GM20431 (cell line): ENCODE results near the gene NPLOC4.

Source experiments
- in situ Hi-C: fragments of 300-500 bp; cut with MseI, MboI; formaldehyde crosslinking; loops from one replicate; pipeline ENCODE4 v1.15.0; 2020; ENCODE audit warnings: low sequenced_read_pairs; ENCODE audit not compliant: unreplicated experiment

NPLOC4 gene

DNA sequence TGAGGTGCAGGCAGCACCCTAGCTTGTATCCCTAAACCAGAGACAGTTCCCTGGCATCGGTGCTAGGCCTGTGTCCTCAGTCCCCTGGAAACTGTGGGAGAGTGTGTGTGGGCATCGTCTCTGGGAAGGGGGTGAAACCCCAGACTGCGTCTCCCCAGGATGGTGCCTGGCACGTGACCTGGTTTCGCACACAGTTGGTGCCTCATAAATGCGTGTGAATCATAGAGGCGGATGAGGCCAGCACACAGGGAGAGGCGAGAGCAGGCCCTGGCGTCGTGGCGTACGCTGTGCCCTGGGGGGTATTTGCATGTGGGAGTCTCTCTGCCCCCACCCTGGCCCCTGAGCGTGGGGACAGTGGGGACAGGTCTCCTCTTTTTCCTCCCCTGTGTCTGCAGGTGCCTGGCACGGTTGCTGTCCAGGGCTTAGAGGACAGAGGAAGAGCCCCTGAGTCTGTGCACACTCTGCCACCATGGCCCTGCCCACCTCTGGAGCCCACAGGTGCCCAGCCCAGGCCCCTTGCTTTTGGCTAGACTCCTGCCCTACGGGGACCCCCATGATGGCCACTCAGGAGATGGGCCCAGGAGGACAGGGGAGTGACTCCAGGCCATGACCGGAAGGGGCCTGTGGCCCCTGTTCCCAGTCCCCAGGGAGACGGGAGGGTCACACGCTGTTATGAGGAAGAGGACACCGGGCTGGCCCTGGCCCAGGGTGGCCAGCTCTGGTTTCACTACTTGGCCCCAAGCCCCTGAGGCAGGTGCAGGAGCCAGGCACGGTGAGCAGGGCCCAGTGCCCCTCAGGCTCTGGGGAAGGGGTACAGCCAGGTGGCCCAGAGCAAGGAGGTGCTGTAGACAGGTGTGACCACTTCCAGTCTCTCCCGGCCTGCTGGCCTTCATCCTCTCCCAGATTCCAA, 110.0 kb downstream of the NPLOC4 start:
- in situ Hi-C loops: no loop called here

DNA sequence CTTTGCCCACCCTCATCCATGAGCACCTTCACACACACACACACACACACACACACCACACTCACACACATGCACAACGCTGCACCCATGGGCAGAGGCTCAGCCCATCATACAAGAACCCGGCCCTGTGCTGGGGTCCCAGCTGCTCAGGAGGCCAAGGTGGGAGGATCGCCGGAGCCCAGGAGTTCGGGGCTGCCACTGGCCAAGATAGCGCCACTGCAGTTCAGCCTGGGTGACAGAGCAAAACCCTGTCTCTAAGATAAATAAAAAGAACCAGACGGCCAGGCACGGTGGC, 112.1 kb downstream of the NPLOC4 start:
- in situ Hi-C loops: no loop called here

DNA sequence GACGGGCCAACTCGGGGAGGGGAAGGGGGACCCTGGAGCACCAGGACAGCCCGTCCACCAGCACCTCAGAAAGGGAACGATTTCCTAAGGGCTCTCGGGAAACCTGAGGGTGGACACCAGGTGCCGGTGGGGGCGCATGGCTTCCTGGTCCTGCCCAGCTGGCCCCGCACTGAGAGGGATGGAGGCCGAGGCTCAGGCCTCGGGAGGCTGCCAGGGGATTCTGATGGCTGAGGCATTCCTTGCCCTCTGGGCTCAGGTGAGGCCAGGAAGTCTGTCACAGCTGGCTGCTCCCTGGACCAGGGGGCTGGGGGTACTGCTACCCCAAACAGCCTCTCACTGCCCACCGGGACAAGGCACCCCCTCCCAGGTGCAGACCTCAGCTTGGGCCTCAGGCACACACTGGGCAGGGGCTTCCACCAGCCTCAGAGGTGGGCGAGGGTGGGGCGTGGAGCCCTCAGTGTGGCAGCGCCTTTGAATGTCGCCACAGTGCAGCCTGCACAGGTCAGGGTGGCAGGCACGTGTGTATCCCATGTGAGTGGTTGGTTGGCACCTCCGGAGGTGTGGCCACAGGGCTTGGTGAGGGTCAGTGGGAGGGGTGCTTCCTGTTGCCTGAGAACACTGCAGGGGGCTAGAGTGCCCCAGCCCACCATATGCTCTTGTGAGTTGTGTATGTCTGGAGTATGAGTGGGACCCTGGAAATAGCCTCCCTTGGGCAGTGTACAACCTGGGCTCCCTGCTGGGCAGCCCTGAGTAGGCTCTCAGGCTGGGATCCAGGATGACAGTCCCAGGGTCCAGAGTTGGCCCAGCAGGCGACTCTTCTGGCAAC, 112.7 kb downstream of the NPLOC4 start:
- in situ Hi-C loops: no loop called here

DNA sequence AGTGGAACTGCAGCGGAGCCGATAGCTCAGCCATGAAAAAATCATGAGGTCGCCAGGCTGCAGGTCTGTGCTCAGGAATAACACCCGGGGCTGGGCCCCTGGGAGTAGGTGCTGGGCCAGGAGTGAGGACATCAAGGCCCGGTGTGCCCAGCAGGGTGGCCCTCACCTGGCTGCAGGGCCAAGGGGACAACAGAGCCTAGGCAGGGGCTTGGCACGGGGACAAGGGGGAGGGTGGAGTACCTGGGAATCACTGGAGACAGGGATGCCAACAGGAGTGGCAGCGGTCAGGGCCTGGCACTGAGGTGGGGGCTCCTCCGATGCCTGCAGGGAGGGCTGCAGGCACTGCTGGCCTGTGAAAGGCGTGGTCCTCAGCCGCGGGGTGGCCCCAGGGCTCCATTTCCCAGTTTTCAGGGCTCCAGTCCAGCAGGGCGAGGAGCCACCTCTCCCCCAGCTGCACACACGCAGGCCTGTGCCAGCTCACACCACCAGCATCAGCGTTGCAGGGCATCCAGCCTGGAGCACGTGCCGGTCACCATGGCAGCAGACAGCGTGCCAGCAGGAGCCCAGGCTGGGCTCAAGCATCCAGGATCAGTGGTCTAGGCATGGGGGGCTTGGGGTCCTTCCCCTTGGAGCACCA, 113.4 kb downstream of the NPLOC4 start:
- in situ Hi-C loops: no loop called here

DNA sequence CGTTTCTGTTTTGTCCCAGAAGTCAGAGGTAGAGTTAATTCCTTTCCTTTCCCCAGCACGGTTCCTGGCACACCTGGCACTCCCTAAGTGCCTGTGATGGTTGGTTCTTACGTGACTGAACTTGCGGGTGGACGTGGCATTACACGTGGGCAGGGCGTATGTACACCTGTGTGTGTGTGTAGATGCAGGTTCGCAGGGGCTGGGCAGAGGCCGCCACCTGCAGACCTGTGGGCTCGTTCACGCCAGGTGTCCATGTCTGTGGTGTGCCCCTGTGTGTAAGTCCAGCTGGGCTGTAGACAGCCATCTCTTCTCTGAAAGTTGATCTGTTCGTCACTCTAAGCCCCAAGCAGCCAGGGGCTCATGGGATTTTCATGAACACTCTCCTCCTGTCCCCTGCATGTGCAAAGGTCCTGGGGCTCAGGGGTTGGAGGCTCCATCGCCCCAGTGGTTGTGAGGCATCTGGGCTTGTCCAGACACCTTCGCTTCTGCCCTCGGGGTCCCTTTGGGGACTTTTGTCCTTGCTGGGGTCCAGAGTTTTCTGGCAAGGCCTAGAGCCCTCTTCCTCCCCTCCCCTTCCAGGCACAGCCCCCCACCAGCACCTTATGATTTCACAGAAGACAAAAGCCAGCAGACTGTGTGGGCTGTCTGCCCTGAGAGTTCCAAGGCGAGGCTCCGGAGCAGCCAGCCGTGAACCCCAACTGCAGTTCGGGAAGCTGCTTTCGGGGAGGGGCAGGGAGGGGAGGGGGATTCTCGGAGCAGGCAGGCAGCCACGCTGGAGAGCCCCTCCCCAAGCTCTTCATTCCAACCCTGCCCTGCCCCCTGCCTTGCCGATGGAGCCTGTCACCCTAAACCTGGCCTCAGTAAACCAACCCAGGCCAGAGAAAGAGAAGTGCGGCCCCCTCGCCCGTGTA, 114.2 kb downstream of the NPLOC4 start:
- in situ Hi-C loops: no loop called here

DNA sequence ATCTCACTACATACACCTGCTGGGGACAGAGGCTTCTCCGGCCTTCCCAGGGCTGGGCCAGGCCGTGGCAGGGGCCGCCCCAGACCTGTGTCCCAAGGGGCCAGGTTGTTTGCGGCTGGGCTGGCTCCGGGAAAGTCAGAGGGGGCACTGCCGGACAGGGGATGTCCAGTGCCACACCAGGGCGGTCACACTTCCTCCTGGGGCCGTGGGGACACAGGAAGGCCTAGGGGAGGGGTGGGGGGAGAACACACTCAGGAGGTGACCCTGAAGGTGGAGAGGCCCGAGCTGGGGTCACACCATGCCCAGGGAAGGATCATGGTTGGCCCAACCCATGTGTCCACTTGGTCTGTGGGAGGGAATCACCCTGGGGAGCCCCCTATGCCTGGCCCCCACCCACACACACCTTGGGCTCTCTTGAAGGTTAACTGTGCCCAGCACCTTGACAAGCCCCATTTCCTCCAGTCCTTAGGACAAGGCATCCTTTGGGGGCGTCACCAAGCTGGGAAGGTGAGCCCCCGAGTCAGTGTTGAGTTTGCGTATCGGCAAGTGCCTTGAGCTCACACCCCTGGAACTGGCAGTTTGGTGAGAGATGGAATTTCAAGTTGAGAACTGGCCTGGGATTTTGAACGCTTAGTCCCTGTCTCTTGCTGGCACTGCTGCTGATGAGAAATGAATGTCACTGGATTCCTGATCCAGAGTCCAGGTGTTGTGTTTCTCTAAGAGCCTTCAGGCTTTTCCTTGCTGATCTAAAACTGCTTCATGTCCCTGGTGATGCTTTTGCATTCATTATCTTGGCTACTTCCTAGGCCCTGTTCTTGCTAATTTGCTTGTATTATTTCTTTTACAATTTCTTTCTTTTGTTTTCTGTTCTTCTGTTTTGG, 116.7 kb downstream of the NPLOC4 start:
- in situ Hi-C loops: no loop called here

DNA sequence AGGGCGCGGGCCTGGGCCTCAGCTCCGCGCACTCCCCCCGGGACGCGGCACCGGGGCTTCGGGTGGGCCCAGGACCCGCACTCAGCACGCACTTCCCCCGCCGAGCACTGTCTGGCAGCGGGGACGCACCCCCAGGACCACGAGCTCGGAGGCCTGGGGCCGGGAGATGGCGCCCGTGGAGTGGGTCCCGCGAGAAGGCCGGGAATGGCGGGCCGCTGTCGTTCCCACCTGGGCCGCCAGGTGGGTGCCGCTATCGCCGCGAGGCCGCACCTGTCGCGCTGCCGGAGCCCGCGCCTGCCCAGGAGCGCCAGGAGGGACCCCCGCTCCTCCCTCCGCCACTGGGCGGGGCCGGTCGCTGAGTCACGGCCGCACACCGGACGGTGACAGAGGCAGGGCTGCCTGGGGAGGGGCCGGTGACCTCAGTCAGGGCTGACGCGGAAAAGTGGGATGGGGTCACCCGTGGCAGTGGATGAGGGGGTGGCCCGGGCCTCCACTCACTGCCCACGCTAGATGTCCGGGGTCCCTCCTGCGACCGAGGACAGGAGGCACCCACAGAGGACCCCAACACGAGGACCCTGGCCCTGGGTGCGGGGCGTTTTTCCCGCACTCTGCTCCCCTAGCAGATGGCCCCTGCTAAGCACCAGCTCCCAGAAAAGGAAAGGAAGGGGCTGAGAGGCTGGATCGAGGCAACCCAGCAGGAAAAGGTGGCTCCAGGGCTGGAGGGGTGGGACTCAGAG, 117.5 kb downstream of the NPLOC4 start:
- in situ Hi-C loops: no loop called here

DNA sequence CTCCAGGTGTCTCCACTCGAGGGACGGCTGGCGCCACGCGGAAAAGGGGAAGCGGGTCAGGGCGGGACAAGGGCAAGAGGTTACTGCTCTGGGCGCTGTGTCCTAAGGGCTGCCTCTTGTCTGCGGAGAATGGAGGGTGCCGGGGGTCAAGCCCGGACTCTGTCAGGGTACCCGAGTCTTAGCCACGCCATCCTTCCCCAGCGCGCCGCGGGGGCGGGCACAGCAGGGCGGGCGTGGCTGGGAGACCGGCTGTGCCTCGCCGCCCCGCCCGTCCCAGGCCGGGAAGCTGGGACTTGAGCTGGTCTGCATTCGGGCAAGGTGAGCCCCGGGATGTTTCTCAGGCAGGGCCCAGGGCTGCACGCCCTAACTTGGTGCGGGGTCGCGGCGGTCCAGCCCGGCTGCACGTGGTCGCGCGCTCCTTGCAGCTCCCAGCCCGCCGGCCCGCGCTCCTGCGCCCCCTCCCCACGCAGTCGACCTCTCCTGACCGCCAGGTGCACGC, 118.1 kb downstream of the NPLOC4 start:
- in situ Hi-C loops: no loop called here

DNA sequence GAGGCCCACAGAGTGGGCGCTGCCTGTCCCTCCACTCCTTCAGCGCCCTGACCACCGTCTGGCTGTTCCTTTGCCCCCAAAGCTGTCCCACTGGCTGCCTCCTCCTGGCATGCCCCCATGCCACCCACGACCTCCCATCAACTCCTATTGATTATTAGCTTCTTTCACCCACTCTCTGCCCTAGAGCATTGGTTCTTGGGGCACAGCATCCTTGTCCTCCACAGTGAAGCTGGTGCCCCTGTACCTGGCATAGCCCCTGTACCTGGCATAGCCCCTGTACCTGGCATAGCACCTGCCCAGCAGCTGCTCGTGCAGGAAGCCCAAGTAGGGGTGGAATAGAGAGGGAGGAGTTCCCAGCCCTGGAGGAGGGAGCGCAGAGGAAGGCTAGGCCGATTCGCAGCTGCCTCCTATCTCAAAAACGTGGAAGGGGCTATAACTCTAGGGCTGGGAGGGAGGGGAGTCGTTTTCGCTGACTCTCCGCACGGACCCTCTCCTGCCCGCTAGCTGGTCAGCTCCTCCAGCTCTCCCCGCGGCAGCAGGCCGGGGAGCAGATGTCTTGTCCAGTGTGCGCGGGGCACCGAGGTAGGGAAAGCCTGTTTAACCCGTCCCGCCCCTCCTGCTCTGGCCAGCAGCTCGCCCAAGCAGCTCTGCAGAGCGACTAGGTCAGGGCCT, 118.7 kb downstream of the NPLOC4 start:
- in situ Hi-C loops: no loop called here

DNA sequence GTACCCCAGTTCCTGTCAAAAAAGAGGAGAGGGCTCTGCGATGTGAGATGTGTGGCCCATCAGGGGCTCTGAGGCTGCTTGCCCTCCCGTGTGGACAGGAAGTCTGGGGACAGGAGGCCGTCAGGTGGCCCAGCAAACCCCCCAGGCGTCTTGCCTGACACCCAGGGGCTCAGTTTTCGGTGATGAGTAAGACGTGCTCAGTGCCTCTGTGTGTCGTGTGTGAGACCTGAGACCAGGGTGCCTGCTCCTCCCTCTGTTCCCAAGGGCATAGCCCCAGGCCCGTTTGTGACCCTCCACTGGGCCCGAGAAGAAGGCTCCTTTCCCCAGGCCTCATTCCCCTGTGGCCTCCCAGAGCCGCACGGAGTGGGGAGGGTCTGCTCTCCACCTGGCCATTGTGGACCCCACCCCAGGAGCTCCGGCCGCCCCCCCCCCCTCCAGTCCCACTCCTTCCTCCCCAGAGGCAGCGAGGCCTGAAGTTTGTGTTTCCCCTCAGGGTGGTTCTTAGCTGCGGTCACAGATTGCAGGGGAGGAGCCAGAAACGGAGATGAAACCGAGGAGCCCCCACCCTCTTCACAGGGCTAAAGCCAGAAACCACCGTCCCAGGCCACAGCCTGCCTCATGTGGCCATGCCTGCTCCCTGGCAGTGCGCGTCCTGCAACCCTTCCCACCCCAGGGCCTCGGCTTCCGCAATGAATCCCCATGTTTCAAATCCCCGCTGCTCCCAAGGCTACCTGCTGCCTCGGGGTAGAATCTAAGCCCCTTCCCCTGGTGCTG, 119.4 kb downstream of the NPLOC4 start:
- in situ Hi-C loops: no loop called here

DNA sequence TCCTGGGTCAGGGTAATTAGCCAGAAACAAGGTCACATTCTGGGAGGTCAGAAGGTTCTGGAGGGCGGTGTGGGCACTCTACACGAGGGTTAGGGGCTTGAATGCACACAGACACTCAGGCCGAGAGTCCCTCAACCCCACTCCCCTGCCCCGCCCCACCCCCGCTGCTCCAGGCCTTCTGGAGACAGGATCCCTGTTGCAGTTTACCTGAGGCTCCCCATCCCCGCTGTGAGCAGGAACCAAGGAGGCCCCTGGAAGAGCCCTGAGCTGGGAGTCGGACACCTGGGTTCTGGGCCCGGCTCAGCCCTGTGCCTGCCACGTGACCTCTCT, 119.9 kb downstream of the NPLOC4 start:
- in situ Hi-C loops: no loop called here

DNA sequence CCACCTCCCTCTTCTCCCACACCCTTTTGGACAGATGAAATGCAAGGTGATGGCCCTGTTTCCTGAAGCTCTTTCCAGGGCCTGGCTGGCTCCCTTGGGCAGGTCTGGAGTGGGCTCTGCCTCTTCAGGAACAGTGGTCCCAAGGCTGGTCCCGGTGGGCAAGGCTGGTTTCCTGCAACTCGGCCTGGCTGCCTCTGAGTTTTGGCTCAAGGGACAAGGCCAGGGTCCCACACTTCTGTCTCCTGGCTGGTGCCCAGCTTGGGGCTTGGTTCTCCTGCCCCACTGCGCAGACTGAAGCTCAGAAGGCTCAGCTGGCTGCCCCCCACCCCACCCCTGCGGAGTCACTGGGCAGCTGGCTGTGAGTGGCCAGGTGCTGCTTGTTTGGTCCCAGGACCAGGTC, 120.5 kb downstream of the NPLOC4 start:
- in situ Hi-C loops: no loop called here

DNA sequence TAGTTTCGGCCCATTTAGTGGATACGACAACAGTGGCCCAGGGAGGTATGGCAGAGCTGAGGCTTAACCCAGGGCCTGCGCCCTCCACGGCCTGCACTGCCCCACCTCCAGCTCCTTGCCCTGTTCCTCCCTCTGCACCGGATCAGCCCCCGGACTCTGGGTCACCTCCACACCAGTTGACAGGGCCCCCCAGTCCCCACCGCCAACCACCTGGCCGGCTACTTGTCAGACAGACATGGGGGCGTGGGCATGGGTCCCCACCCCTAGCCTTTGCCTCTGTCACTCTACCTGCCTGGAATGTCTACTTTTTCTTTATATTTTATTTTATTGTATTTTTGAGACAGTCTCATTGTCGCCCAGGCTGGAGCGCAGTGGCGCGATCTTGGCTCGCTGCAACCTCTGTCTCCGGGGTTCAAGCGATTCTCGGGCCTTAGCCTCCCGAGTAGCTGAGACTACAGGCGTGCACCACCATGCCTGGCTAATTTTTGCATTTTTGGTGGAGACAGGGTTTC, 121.3 kb downstream of the NPLOC4 start:
- in situ Hi-C loops: no loop called here

DNA sequence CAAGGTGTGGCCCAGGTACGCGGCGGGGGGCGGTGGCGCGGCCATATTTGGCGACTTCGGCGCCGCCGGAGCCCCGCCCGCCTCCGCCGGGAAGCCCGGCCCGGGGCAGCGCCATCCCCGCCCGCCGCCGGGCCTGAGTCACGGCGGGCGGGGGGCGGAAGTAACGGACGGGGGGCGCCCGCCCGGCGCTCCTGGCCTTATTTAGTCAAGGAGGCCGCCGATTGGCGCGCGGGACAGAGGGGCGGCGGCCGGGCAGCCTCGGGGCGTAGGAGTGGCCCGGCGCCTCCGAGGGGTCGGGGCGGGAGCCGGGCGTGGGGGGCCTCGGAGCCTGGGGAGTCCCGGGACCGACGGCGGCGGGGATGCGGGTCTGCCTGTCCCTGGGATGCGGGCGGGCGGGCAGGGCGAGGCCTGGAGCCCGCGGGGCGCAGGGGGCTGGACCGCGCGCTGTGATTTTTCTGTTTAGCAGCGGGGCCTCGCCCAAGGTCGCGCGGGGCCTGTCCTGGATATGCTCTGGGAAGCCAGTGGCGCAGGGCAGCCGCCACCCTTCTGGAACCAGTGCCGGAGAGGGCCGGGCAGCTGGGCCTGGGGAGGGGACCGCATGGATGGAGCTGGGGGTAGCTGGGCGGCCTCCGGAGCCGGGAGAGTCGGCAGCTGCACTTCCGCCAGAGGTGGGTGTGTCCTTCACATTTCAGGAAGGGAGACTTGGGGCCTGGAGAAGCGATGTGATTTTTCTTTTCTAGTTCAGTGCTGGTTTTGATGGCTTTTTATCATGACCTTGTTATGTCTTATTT, 122.0 kb downstream of the NPLOC4 start:
- in situ Hi-C loops: no loop called here

DNA sequence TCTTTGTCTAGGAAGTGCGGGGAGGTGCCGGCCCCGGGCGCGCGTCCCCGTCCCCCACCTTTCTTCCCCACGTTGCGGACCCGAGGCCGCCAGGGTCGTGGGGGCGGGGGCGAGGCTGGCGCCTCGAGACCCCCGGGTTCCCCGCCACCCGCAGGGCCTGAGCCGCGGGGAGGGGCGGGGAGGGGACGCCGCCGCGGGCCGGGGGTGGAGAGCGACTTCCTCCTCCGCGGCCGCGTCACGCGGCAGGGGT, 122.5 kb downstream of the NPLOC4 start:
- in situ Hi-C loops: no loop called here

DNA sequence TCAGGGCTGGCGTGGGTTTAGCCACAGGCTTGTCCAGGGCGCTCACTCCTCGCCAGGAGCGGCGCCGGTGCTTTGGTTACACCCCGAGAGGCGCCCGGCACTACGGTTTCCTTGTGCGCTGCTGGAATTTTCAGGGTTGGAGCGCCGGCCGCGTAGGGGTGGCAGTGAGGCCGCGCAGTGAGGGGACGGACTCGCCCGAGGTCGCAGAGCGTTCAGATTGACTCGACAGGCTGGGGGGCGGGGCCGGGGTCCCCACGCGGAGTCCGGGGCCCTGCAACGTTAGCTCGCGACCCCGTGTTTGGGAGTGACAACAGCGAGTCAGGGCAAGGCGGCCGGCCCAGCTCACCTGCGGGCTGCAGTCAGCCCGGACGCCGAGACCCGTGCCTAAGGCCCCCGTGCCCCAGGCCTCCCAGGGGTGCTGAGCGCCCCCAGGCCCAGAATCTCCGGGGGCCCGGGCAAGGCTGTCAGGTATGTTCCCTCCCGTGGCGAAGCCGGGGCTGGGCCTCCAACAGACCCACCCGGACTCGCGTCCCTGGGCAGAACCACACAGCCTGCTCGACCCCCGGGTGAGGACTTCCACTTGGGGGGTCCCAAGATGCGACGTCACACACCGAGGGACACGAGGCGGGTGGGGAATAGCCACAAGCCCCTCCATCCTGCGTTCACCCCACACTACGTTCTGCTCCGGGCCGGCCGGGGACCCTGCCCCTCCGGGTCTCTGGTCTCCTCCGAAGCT, 123.0 kb downstream of the NPLOC4 start:
- in situ Hi-C loops: no loop called here
